ENCODE results near the gene DCHS1.

Gene DCHS1

GRCh38 chr11:6572215-6572614 is 83.4 kb downstream of the DCHS1 start:
- Histone ChIP-seq H3F3A (ENCODE audit: control insufficient read depth, insufficient read depth) (no peaks in the 10 kb centered on the region), H4K20me1 (ENCODE audit: control insufficient read depth, insufficient read depth, low read depth, low read length) (no peaks in the 10 kb centered on the region), H3K79me2 (ENCODE audit: control insufficient read depth, low read length) (no peaks in the 10 kb centered on the region), H3K9me2 (replicated peaks; ENCODE audit: control insufficient read depth, low read length) (no peaks in the 10 kb centered on the region), H3K27me3 (ENCODE audit: control insufficient read depth, low read length) (no peaks in the 10 kb centered on the region), H3K27ac (ENCODE audit: low read depth, low read length) (no peak overlapping the region), H3K4me1 (ENCODE audit: control insufficient read depth, low read length) (no peaks in the 10 kb centered on the region), H3K4me2 (ENCODE audit: low read length) (no peak overlapping the region), H3K4me3 (ENCODE audit: low read length) (no peak overlapping the region), H3K9me3 (ENCODE audit: control insufficient read depth, insufficient read depth, low read length) (no peaks in the 10 kb centered on the region), H3K36me3 (ENCODE audit: control insufficient read depth, low read length) (no peaks in the 10 kb centered on the region)
- TF ChIP-seq EZH2phosphoT487 (IDR thresholded peaks at IDR 0.05; ENCODE audit: borderline replicate concordance, low read length) (no peak), CTCF (IDR thresholded peaks at IDR 0.05; ENCODE audit: low read depth, low read length, poor library complexity, severe bottlenecking) (no peak)

- no peaks in the 10 kb centered on the region for H3K4me1 ChIP-seq (ENCODE audit: control insufficient read depth, low read length)
- no peaks in the 10 kb centered on the region for H4K20me1 ChIP-seq (ENCODE audit: control insufficient read depth, insufficient read depth, low read depth, low read length)
- no peaks in the 10 kb centered on the region for H3K79me2 ChIP-seq (ENCODE audit: control insufficient read depth, low read length)
- H3K4me2 ChIP-seq (ENCODE audit: low read length): no peak overlapping the region
- no peak for TF ChIP-seq CTCF (IDR thresholded peaks at IDR 0.05; ENCODE audit: low read depth, low read length, poor library complexity, severe bottlenecking)
- no peak for TF ChIP-seq EZH2phosphoT487 (IDR thresholded peaks at IDR 0.05; ENCODE audit: borderline replicate concordance, low read length)
- no peaks in the 10 kb centered on the region for H3K9me3 ChIP-seq (ENCODE audit: control insufficient read depth, insufficient read depth, low read length)
- H3K27me3 ChIP-seq (ENCODE audit: control insufficient read depth, low read length): no peaks in the 10 kb centered on the region
- no peaks in the 10 kb centered on the region for H3F3A ChIP-seq (ENCODE audit: control insufficient read depth, insufficient read depth)
- no peak overlapping the region for H3K27ac ChIP-seq (ENCODE audit: low read depth, low read length)
- no peaks in the 10 kb centered on the region for H3K9me2 ChIP-seq (replicated peaks; ENCODE audit: control insufficient read depth, low read length)
- H3K36me3 ChIP-seq (ENCODE audit: control insufficient read depth, low read length): no peaks in the 10 kb centered on the region
- no peak overlapping the region for H3K4me3 ChIP-seq (ENCODE audit: low read length)
Observed at GRCh38 chr11:6571434-6572008, 84.1 kb downstream of the DCHS1 start.

Data from DOHH2 (cell line).